DMS 273 (cell line): ENCODE results near the gene LPAR3.

Experiments
- DNase-seq: peaks from one replicate; lab custom pipeline; 2025; ENCODE audit not compliant: unreplicated experiment; lab: John Stamatoyannopoulos, UW

LPAR3 gene

DNA sequence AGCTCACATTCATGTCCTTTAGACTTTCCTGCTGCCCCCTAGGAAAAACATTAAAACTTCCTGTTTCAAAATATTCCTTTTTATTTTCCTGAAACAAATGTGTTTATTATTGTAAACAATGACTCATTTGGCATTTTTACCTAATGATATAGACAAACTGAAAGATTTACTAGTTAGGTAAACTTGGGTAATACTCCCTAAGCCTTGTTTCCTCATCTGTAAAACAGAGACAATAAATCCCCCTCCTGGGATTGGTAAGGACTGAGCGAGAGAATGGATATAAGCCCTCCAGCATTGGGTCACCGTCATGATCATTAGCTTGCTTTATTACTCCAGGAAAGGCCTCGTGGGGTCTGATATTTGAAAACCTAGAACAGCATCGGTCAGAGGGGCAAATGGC is 59.8 kb downstream of the LPAR3 start:
- DNase-seq = no peak

DNA sequence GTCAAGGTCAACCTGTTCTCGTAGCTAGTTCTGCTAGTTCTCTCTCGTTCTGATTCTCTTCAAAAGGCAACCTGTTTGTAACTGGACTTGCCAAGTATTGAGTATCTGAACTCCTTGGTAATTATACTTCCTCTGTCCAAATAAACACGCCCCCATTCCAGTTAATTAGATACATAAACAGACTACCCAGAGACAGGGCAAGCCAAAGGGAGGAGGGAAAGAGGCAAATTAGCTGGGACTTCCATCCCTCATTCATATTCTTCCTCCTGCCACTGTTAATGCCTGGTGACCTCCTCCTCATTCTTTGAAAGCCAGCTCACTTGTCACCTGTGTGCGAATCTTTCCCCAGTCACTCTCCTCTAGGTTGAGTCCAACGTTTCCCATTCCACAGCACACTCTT is 62.9 kb downstream of the LPAR3 start:
- DNase-seq = no peak

DNA sequence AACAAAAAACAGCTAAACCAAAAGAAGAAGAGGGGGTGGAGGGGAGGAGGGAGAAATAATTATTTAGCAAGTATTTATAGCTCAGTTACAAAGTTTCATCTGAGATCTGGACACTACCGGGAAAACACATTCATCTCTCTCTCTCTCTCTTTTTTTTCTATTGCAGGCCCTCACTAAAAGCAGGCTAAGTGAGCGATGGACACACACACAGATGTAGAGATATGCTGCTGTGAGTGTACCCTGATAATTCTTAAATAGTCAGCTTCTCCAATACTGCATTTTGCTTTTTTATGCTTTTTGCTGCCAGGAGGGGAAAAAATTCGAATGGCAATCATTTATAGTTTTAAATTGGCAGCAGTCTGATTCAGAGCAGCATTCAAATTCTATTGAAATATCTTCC is 65.0 kb downstream of the LPAR3 start:
- DNase-seq = no peak

DNA sequence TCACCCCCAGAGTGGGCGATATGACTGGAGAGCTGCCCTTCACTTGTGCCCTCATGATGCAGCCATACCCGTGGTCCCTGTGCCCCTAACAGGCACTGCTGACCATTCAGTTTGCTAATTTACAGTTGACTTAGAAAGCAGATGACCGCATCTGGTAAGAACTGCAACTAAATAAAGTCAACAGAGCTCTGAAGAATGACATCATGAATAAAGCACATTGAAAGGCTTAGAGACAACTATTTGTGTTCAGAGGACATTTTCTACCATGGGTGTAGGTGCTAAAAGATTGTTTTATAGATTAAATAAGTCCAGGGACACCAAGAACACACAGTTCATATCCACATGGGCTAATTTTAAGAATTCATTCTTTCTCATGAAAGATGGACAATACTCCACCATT is 65.5 kb downstream of the LPAR3 start:
- DNase-seq = no peak

DNA sequence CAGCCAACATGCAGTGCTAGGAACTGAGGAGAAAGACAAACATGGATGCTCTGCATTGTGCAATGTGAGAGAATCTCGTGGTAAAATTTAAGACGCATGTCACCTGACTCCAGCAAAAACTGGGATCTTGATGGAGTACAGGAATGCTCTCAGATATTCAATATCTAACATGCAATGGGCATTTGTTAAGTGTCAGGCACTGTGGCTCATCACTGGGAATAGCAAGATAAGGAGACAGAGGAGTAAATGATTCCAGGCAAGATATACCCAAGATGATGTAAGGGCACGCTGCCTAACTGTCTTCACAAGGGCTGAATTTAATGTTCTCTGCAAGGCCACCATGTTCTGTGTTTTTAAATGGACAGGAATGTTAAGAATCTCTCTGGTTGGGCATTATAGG is 67.8 kb downstream of the LPAR3 start:
- DNase-seq = no peak

GRCh38 chr1:84823991-84824390 is 69.0 kb downstream of the LPAR3 start:
- DNase-seq = peak; percentile 31

GRCh38 chr1:84823511-84823910 is 69.5 kb downstream of the LPAR3 start:
- DNase-seq = peak; percentile 31

- no peak for DNase-seq
These were observed 82.7 kb downstream of the LPAR3 start for GRCh38 chr1:84810343-84810742.

GRCh38 chr1:84809023-84809422 is 84.0 kb downstream of the LPAR3 start:
- no peak for DNase-seq

- no peak for DNase-seq
These were observed 89.4 kb downstream of the LPAR3 start for GRCh38 chr1:84803604-84804003.

DNA sequence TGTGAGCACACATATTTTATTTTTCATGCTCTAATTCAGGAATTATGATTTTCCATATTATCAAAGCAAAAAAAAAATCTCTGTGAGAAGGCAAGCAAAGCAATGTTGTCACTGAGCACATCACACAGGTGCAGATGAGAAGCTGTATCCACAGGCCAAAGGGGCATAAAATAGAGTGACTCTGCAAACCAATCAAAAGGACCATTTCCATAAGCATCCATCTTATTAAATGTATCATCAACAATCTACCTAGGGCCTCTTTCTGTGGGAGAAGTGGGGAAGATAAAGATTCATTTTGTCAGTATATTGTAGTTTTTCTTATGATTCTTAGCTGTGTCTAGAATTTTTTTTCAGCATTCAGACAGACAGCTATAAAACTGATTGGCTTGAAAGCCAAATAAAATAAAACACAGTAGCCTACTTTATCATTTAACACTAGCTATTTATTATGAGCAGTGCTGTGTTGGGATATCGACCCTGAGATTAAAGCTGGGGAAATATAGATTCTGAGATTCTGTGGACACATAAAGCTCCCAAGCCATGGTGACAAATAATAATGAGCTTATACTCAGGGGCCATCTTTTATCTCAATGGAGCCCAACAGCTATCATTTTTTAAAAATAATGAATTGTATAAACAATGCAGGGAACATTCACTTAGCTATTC is 90.3 kb downstream of the LPAR3 start:
- DNase-seq = no peak

GRCh38 chr1:84800090-84801073 is 92.6 kb downstream of the LPAR3 start:
- DNase-seq = no peak

DNA sequence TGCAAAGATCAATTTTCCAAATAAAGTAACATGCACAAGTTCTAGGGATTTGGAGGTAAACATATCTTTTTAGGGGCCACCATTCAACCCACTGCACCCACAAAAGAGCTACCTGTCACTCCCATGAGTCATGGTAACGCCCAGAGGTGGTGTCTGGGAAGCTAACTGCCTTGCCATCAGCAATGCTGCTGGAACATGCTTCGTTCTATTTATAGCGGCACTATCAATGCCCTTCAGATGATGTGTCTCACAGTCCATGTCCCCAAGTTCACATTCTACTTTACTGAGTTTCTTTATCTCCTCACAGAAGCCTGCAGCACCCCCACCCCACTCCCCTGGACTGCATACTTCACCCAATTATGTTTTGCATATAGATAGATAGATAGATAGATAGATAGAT is 95.4 kb downstream of the LPAR3 start:
- no peak for DNase-seq

GRCh38 chr1:84795966-84796600 is 96.9 kb downstream of the LPAR3 start:
- DNase-seq = no peak

GRCh38 chr1:84795213-84795612 is 97.8 kb downstream of the LPAR3 start:
- no peak for DNase-seq

- no peak for DNase-seq
These were observed 100.6 kb downstream of the LPAR3 start for GRCh38 chr1:84792421-84792820.

- no peak for DNase-seq
These were observed 104.0 kb downstream of the LPAR3 start for GRCh38 chr1:84789014-84789413.

- no peak for DNase-seq
These were observed 107.6 kb downstream of the LPAR3 start for GRCh38 chr1:84785271-84786036.

GRCh38 chr1:84782881-84783280 is 110.1 kb downstream of the LPAR3 start:
- DNase-seq = no peak

- DNase-seq = peak; percentile 83
These were observed 110.8 kb downstream of the LPAR3 start for GRCh38 chr1:84781946-84782771.
